NCI-H2227 (cell line): ENCODE results near the gene GPR180.

Experiments used
- DNase-seq: peaks from one replicate; lab custom pipeline; 2025; ENCODE audit not compliant: unreplicated experiment; lab: John Stamatoyannopoulos, UW

The GPR180 gene

DNA sequence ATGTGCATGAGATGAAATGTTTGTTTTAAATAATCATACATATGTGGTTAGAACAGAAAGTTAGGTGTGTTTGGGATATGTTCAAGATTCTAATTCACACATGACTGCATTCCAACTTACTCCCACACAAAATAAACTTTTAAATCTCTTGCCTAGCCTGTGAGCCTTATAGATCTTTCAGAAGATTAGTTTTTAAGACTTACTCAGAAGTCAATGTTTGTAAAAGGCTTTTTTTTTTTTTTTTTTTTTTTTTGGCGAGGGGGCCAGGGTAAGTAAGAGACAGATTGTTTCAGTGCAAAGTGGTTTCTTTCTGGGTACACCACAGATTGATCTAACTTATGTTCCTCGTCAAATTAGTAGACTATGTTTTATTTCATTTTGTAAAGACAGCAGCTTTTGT, 39.1 kb downstream of the GPR180 start:
- DNase-seq = no peak

- DNase-seq = peak; percentile 2
These were observed 39.8 kb downstream of the GPR180 start for GRCh38 chr13:94641409-94641941.

DNA sequence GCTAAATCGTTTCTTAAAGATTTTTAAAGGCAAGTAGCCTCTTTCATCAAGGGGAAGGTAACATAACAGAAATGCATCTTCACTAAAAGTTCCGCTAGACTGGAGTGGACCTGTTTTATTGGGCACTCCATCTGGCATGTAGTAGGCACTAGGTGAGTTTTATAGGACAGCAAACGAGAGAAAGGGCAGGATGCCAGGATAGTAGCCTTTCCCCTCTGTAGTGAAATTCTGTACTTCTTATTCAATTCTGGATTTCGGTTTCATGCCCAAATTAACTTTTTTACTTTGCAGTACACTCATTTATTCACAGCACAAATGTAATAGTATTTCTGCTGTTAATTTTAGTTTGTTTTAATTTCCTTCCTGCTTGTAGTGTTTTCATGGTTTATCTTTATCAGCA, 45.2 kb downstream of the GPR180 start:
- no peak for DNase-seq

DNA sequence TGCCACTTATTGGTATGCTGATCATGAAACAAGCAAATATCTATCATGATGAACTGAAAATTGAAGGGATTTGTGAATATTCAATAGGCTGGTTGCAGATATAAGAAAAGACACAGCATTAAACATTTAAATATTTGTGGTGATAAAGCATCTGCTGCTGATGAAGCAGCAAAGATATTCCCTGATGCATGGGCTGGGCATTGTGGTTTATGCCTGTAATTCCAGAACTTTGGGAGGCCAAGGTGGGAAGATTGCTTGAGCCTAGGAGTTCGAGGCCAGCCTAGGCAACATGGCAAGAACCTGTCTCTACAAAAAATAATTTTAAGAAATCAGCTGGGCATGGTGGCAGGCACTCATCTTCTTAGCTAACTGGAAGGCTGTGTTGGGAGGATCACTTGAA, 54.5 kb downstream of the GPR180 start:
- DNase-seq = no peak

- no peak for DNase-seq
These were observed 55.1 kb downstream of the GPR180 start for GRCh38 chr13:94656766-94657165.

GRCh38 chr13:94657167-94657566, 55.5 kb downstream of the GPR180 start:
- DNase-seq = no peak

GRCh38 chr13:94658926-94659597, 57.4 kb downstream of the GPR180 start:
- DNase-seq = no peak

DNA sequence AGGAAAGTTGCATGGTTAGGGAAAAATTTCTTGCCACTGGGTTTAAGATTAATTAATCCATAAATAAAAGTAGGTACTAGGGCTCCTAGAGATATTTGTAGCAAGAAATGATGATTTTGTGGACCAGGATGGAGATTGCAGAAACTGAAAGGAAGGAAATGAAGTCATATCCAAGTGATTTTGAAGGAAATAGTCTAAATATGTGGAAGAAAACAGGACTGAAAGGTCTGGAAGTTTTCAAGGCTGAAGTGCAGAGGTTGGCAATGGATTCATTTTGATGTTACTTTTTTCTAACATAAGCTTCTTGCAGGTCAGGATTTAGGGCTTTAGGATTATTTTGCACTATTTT, 57.9 kb downstream of the GPR180 start:
- no peak for DNase-seq

DNA sequence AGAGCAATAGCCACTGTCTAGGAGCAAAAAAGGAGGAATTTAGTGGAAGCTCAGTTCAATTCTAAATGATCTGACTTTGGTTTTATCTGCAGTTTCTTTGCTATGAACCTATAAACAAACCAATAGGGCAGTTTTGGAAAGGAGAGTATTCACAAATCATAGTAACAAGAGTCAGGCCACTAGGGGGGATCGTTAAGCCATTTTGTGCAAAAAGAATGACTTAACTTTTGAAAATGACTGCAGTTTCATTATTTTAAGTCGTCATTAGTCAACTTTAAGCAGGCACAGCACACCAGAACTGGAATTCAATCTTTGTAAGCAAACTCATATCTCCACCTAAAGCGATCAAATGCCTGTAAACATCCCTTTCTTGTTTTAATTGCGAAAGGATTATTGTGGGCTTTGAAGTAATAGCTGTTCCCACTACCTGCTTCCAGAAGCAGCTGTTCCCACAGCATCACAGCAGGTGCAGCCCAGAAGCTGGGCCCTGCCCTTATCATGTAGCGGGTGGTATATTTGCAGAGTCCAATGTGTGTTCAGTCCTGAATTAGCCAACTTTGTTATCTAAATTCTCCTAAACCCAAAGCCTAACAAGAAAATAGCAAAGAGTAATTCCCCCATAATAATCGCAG, 59.2 kb downstream of the GPR180 start:
- DNase-seq = no peak

- no peak for DNase-seq
These were observed 59.7 kb downstream of the GPR180 start for GRCh38 chr13:94661406-94661805.

DNA sequence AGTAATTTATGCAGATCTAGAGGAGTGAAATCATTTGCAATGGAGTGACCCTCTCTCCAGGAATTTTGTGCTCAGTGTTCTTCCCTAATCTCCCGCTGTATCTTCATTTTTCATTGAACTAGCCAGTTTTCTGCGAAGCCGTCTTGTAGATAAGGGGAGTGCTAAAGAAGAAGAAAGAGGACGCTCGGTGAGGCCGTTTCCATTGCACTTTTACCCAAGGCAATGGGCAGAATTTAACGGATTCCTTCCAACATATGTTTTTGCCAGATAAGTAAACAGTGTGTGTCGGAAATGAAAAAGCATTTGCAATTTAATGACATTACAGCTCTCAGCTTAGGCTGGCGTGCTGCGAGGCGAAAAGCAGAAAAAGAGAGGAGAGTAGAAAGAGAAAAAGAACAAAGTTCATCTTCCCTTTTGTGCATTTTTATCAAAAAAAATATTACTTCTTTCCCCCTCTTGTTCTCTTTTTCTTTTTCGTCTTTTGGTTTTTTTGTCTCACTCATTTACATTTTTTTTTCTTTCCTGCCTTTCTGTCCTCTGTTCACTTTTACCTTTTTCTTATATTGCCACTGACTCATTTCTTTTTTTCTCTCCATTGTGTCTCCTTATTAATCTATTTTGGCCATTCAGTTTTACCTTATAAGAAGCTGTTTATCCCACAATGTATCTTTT, 60.8 kb downstream of the GPR180 start:
- no peak for DNase-seq

DNA sequence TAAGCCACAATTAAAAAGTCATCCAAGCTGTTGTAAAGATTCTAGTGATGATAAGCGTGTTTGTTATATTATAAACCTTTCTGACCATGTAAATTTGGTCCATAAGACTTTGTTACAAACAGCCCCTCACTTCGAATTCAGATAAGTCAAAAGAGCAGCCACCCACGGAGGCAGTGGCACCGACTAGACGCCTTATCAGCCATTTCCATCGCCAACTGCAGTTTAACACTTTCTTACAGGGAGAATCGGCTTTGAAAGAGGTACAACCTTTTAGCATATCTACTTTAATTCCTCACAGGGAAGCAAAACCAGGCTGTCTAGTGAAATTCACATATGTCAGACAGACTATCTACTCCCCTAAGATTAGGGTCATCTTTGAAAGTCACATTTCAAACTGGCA, 63.2 kb downstream of the GPR180 start:
- no peak for DNase-seq

- DNase-seq = no peak
These were observed 64.4 kb downstream of the GPR180 start for GRCh38 chr13:94666065-94666464.

GRCh38 chr13:94667190-94667589, 65.5 kb downstream of the GPR180 start:
- no peak for DNase-seq

DNA sequence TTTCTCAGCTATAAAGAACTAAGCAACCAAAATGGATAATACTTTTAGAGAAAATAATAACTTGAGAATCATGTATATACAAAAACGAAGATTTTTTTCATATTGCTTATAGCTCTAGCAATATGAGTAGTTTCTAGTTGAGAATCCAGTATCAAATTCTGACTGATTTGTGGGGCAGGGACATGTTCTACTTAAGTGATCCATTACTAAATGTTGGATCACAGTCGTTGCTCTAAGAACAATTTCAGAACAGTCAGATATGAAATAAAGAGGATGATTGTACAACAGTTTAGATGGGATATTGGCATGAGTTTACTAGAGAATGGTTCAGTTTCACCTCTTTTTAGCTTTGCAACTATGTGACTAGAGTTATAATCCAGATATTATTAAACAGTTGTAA, 70.7 kb downstream of the GPR180 start:
- no peak for DNase-seq

- DNase-seq = no peak
These were observed 72.2 kb downstream of the GPR180 start for GRCh38 chr13:94673851-94674250.

DNA sequence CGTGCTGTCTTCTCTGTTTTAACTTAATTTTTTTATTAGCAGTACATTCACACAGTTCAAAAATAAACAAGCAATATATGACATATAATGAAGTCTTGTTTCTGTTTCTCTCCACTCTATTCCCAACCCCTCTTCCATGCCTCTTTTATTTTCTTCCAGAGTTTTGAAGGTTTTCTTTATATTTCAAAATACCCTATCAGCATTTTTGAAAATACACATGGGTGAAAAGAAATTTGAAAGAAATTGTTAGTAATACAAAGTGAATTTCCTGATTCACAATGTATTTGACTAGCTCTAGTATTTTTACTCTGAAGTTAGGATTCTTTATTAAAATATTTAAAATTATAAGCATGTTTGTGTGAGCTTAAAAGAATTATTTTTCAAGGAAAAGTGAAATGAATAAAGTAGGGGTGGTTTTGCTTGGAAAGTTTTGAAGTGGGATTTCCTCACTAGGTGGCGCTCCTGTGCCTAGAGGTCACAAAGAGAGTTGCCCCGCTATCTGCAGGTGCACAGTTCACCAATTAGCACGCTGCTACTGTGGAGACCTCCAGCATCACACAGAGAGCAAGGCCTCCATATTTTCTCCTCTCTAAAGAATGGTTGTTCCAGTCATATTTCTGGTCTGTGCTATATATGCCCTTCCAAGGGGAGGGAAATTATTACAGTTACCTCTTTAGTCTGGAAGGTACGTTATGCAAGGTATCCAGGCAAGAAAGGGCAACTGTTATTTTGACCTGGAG, 73.1 kb downstream of the GPR180 start:
- DNase-seq = peak; percentile 25

DNA sequence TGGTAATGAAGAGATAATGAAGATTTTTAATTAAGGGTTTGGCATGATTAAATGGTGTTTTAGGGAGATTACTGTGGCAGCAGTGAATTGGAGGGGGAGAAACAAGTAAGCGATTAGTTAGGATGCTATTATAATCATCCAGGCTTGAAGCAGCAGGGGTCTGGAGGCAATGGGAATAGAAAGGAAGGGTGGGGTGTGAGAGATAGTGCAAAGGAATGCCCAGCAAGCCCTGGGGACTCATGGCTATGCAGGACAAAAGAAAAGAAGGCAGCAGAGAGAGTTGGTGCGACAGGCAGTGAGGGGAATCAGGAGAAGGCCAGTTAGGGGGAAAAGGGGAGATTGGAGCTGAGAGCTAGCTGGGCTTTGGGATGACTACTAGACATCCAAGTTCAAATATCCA, 76.1 kb downstream of the GPR180 start:
- DNase-seq = no peak

DNA sequence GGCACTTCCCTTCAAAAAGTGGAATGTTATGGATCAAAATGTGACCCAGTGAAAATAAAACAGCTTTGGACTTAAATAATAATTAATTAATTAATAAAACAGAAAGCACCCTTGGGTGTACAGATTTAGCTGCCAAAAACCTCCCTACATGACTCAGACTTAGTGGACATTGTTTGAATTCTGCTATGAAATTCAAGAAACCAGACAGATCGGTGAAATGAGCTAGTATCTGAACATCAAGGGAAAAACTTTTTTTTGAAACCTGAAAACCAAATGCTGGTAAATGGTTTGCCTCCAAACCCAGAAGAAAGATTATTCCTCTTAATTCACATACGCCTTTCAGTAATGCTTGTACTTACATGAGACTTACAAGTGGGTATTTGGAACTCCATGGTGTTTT, 77.2 kb downstream of the GPR180 start:
- no peak for DNase-seq

DNA sequence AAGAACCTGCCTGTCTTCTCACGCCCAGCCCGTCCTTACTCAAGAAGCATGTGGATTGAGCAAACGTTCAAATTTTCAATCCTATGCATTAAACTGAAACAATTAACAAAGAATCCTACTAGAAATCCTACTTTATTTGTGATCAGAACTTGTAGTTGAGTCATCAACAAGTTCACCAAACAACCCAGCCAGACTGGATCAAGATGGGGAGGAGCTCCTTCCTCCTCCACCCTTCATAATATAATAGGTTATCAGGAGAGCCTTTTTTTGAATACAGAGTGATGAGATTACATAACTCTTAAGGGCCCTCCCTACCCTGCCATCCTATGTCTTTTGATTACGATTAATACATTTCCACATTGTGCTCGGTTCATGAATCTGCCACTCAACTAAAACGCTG, 78.0 kb downstream of the GPR180 start:
- DNase-seq = no peak

DNA sequence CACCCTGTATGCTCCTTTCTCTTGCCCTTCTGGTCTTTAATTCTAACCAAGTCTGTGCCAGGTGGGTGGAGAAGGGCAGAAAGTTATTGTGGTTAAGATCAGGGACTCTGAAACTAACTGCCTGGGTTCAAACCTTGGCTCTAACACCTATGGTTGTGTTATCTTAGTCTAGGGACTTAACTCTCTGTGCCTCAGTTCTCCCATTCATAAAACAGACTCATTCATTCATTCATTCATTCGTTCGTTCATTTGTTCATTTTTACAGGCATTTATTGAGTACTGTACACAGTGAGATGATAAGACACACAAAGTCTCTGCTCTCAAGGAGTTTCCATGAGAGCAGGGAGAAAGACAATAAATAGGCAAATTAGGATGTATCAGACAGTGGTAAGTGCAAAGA, 80.6 kb downstream of the GPR180 start:
- DNase-seq = no peak

DNA sequence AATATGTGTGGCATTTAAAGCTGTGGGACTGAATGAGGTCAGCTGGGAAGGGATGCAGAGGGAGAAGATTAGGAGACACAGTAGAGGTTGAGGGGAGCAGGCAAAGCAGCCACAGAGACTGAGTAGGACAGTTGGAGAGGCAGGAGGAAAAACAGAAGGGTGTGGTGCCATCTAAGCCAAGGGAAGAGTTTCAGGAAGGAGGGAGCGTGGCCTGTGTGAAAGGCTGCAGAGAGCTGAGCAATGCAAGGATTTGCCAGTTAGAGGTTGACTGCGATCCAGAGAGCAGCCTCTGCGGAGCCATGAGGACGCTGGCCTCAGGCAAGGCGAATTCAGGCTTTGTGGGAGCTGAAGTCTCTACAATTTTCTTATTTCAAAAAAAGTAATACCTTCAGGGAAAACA, 81.8 kb downstream of the GPR180 start:
- no peak for DNase-seq
